Smooth muscle cell (in vitro differentiated cells): ENCODE data around the gene CMSS1. TPM values are rescaled to one million over a fixed set of nuclear protein-coding genes. Genes with fewer than 3 reads are reported as not detected.

Source experiments
- DNase-seq: peaks from one replicate; lab custom pipeline; 2025; ENCODE audit not compliant: unreplicated experiment; lab: John Stamatoyannopoulos, UW
- H2AFZ ChIP-seq: fragments of 200-600 bp; sonication (generic); 2 replicates; pipeline ENCODE4 v1.6.0; 2016; ENCODE audit warnings: antibody characterized with exemption, low read depth, mild to moderate bottlenecking
- H3F3A ChIP-seq: fragments of 200-600 bp; sonication (generic); 2 replicates; pipeline ENCODE4 v1.6.0; 2017; ENCODE audit warnings: antibody characterized with exemption, low read depth
- H3K27ac ChIP-seq: fragments of 200-600 bp; sonication (generic); 2 replicates; pipeline ENCODE4 v1.5.1; 2016; ENCODE audit warnings: low read depth, mild to moderate bottlenecking
- H3K27me3 ChIP-seq: fragments of 200-600 bp; sonication (generic); 2 replicates; pipeline ENCODE4 v1.6.1; 2016; ENCODE audit warnings: low read depth, mild to moderate bottlenecking
- H3K36me3 ChIP-seq: fragments of 200-600 bp; sonication (generic); 2 replicates; pipeline ENCODE4 v1.5.1; 2016; ENCODE audit warnings: low read depth
- H3K4me1 ChIP-seq: fragments of 200-600 bp; sonication (generic); 2 replicates; pipeline ENCODE4 v1.5.1; 2016; ENCODE audit warnings: low read depth
- H3K4me2 ChIP-seq: fragments of 200-600 bp; sonication (generic); 2 replicates; pipeline ENCODE4 v1.6.0; 2016; ENCODE audit warnings: mild to moderate bottlenecking
- H3K4me3 ChIP-seq: fragments of 200-600 bp; sonication (generic); 2 replicates; pipeline ENCODE4 v1.5.1; 2016; ENCODE audit warnings: mild to moderate bottlenecking
- H3K79me2 ChIP-seq: fragments of 200-600 bp; sonication (generic); 2 replicates; pipeline ENCODE4 v1.6.0; 2016; ENCODE audit warnings: low read depth, mild to moderate bottlenecking
- H3K9ac ChIP-seq: fragments of 200-600 bp; sonication (generic); 2 replicates; pipeline ENCODE4 v1.6.0; 2016; ENCODE audit warnings: low read depth
- H3K9me3 ChIP-seq: fragments of 200-600 bp; sonication (generic); replicated peaks from 2 replicates; pipeline ENCODE4 v1.5.1; 2016; ENCODE audit warnings: low read depth
- H4K20me1 ChIP-seq: fragments of 200-600 bp; sonication (generic); 2 replicates; pipeline ENCODE4 v1.6.0; 2016; ENCODE audit warnings: low read depth
- CTCF ChIP-seq: fragments of 200-600 bp; sonication (generic); IDR thresholded peaks from 2 replicates; pipeline ENCODE4 v1.5.1; 2017; ENCODE audit warnings: borderline replicate concordance, mild to moderate bottlenecking, antibody characterized with exemption; ENCODE audit not compliant: insufficient read depth, poor library complexity, severe bottlenecking
- WGBS: methylation state at CpG from one replicate; pipeline ENCODE4 v1.1.7; 2016; ENCODE audit warnings: low lambda C conversion rate; 5-methylcytosine and 5-hydroxymethylcytosine counted together
- polyA plus RNA-seq: library from polyadenylated mRNA; unstranded; fragments of >200 nt; fragmentation: Nextera tagmentation; extraction: Ambion mirVana; gene quantifications from 2 replicates; pipeline ENCODE4 v1.2.1, GENCODE V29; 2016
- total RNA-seq: library from RNA; depleted of rRNA; stranded (reverse); fragments of >200 nt; gene quantifications from 2 replicates; pipeline ENCODE4 v1.2.3, GENCODE V29; 2014

CMSS1 gene
- total and polyA plus RNA-seq, 2 experiments from 2014 or later = 19.2 to 24.1 TPM

GRCh38 chr3:100141586-100141985 lies 323.9 kb downstream of the CMSS1 start:
- Histone ChIP-seq H3F3A (no peaks in the 10 kb centered on the region), H3K27me3 (no peaks in the 10 kb centered on the region), H4K20me1 (no peaks in the 10 kb centered on the region), H3K4me1 (no peaks in the 10 kb centered on the region), H2AFZ (no peak overlapping the region), H3K4me3 (no peak overlapping the region), H3K79me2 (no peaks in the 10 kb centered on the region), H3K27ac (no peak overlapping the region), H3K9me3 (no peaks in the 10 kb centered on the region), H3K4me2 (no peak overlapping the region), H3K36me3 (no peaks in the 10 kb centered on the region), H3K9ac (no peak overlapping the region)
- WGBS = 93% methylated on average over 1 of the region's 1 CpG
- no peak for TF ChIP-seq CTCF
- DNase-seq = no peak

DNA sequence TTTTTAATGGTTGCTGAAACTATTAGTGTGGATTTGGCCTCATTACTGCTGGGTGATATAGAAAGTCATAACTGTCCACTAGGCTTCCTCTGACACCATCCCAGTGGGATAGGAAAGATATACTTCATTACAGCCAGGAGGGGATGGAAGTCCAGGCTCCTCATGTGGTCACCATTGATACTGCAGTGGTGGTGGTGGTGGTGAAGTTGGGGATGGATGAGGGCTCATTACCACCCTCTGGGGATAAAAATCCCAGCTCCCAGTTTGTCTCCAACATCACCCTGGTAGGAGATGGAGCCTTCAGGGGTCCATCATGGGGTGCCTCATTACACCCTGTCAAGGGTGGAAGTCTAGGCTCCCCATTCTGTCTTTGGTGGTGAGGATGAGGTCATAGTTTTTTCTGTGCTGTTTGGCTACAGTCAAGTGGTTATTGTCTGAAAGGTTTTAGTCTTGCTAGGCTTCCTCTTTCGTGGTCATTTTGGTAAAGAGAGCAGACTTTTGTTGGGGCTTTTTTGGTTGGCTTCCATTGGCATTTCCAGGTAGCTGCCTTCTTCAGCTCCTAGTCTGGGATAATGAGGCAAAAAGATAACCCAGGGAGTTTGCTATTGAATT lies 326.7 kb downstream of the CMSS1 start:
- H3K27me3 ChIP-seq = no peaks in the 10 kb centered on the region
- no peaks in the 10 kb centered on the region for H4K20me1 ChIP-seq
- TF ChIP-seq CTCF = no peak
- H2AFZ ChIP-seq = no peak overlapping the region
- H3K4me2 ChIP-seq = no peak overlapping the region
- no peak for DNase-seq
- no peaks in the 10 kb centered on the region for H3K79me2 ChIP-seq
- H3K4me1 ChIP-seq = no peaks in the 10 kb centered on the region
- no peak overlapping the region for H3K4me3 ChIP-seq
- no peak overlapping the region for H3K9ac ChIP-seq
- H3F3A ChIP-seq = no peaks in the 10 kb centered on the region
- H3K36me3 ChIP-seq = no peaks in the 10 kb centered on the region
- 100% methylated on average over 1 of the region's 1 CpG for WGBS
- H3K27ac ChIP-seq = no peak overlapping the region
- H3K9me3 ChIP-seq = no peaks in the 10 kb centered on the region

GRCh38 chr3:100149130-100149529 lies 331.5 kb downstream of the CMSS1 start:
- no peak for TF ChIP-seq CTCF
- Histone ChIP-seq H3K4me2 (no peak overlapping the region), H3K9me3 (no peaks in the 10 kb centered on the region), H3K4me3 (no peak overlapping the region), H4K20me1 (no peaks in the 10 kb centered on the region), H3K9ac (no peak overlapping the region), H2AFZ (no peak overlapping the region), H3F3A (no peaks in the 10 kb centered on the region), H3K4me1 (no peaks in the 10 kb centered on the region), H3K27me3 (no peaks in the 10 kb centered on the region), H3K36me3 (no peaks in the 10 kb centered on the region), H3K79me2 (no peaks in the 10 kb centered on the region), H3K27ac (no peak overlapping the region)
- DNase-seq = no peak
- WGBS = 100% methylated on average over 2 of the region's 2 CpGs
